ENCODE data around the gene HSDL2. TPM values are rescaled to one million over a fixed set of nuclear protein-coding genes. Genes with fewer than 3 reads are reported as not detected.

Gene HSDL2
- total RNA-seq, 1 experiment from 2014 or later = 60.6 TPM

GRCh38 chr9:112447283-112447761, 67.4 kb downstream of the HSDL2 start:
- H3K27ac ChIP-seq = no peak overlapping the region
- no peaks in the 10 kb centered on the region for H3K79me2 ChIP-seq (ENCODE audit: low read depth)
- H3K27me3 ChIP-seq (ENCODE audit: insufficient read depth, low read depth) = no peaks in the 10 kb centered on the region
- H3F3A ChIP-seq (ENCODE audit: insufficient read depth, low read depth) = 0 out of 2 replicates have a peak, but pooled peaks cover 7% of the 10 kb centered on the region
- BruUV-seq (replicated peaks) = no TSS peak
- POLR2A ChIA-PET (ENCODE audit: unreplicated experiment) = no interaction called here
- TF ChIP-seq CTCF (conservative IDR thresholded peaks at IDR 0.05) (no peak), EZH2 (IDR thresholded peaks at IDR 0.05; ENCODE audit: low read depth) (no peak)
- DNase-seq = no peak
- intact Hi-C loops (cut with micrococcal nuclease; ENCODE audit: unreplicated experiment) = loop anchor here (10.0 kb wide), 1 partner anchor 347 kb away; no protein-coding TSS in a partner anchor
- H2AFZ ChIP-seq = no peak overlapping the region
- H3K36me3 ChIP-seq (ENCODE audit: low read depth) = 0 out of 2 replicates have a peak, but pooled peaks cover 3% of the 10 kb centered on the region
- no peaks in the 10 kb centered on the region for H3K4me1 ChIP-seq (replicated peaks; ENCODE audit: insufficient read depth)
- no peak overlapping the region for H3K4me2 ChIP-seq
- no peaks in the 10 kb centered on the region for H3K9me3 ChIP-seq (ENCODE audit: insufficient read depth, low read depth)
- H3K4me3 ChIP-seq = no peak overlapping the region
- H3K9me2 ChIP-seq (ENCODE audit: insufficient read depth) = no peaks in the 10 kb centered on the region
- H4K20me1 ChIP-seq (ENCODE audit: insufficient read depth) = no peaks in the 10 kb centered on the region
- CTCF ChIA-PET = no interaction called here

GRCh38 chr9:112462855-112463254, 82.9 kb downstream of the HSDL2 start:
- H3K27ac ChIP-seq = no peak overlapping the region
- no peaks in the 10 kb centered on the region for H4K20me1 ChIP-seq (ENCODE audit: insufficient read depth)
- no peaks in the 10 kb centered on the region for H3K9me2 ChIP-seq (ENCODE audit: insufficient read depth)
- no peak for TF ChIP-seq EZH2 (IDR thresholded peaks at IDR 0.05; ENCODE audit: low read depth)
- ChIA-PET POLR2A (ENCODE audit: unreplicated experiment) (no interaction called here), CTCF (interaction anchor here (0.6 kb wide), 1 partner anchor 11 kb away, joined by 4 read pairs; no protein-coding TSS in a partner anchor)
- 0 out of 2 replicates have a peak, but pooled peaks cover 7% of the 10 kb centered on the region for H3K36me3 ChIP-seq (ENCODE audit: low read depth)
- DNase-seq = no peak
- H3K9me3 ChIP-seq (ENCODE audit: insufficient read depth, low read depth) = no peaks in the 10 kb centered on the region; the same call in 1 of the 2 replicates
- intact Hi-C loops (cut with micrococcal nuclease; ENCODE audit: unreplicated experiment) = loop anchor here (10.0 kb wide), 1 partner anchor 442 kb away; no protein-coding TSS in a partner anchor
- no peaks in the 10 kb centered on the region for H3K79me2 ChIP-seq (ENCODE audit: low read depth)
- H3K4me1 ChIP-seq (replicated peaks; ENCODE audit: insufficient read depth) = no peaks in the 10 kb centered on the region
- BruUV-seq (replicated peaks) = no TSS peak
- no peaks in the 10 kb centered on the region for H3K27me3 ChIP-seq (ENCODE audit: insufficient read depth, low read depth)
- no peak overlapping the region for H3K4me2 ChIP-seq
- no peaks in the 10 kb centered on the region; the same call in 1 of the 2 replicates for H3F3A ChIP-seq (ENCODE audit: insufficient read depth, low read depth)
- no peak overlapping the region for H2AFZ ChIP-seq
- H3K4me3 ChIP-seq = no peak overlapping the region

- Histone ChIP-seq H3K4me3 (no peak overlapping the region), H3K27me3 (ENCODE audit: insufficient read depth, low read depth) (no peaks in the 10 kb centered on the region), H2AFZ (no peak overlapping the region), H3K4me1 (replicated peaks; ENCODE audit: insufficient read depth) (no peaks in the 10 kb centered on the region), H3K9me3 (ENCODE audit: insufficient read depth, low read depth) (no peaks in the 10 kb centered on the region; the same call in 1 of the 2 replicates), H3K27ac (no peak overlapping the region), H3K9me2 (ENCODE audit: insufficient read depth) (no peaks in the 10 kb centered on the region), H4K20me1 (ENCODE audit: insufficient read depth) (no peaks in the 10 kb centered on the region), H3K79me2 (ENCODE audit: low read depth) (no peaks in the 10 kb centered on the region), H3K36me3 (ENCODE audit: low read depth) (0 out of 2 replicates have a peak, but pooled peaks cover 7% of the 10 kb centered on the region), H3F3A (ENCODE audit: insufficient read depth, low read depth) (no peaks in the 10 kb centered on the region), H3K4me2 (no peak overlapping the region)
- ChIA-PET POLR2A (ENCODE audit: unreplicated experiment) (no interaction called here), CTCF (no interaction called here)
- no peak for DNase-seq
- no peak for TF ChIP-seq EZH2 (IDR thresholded peaks at IDR 0.05; ENCODE audit: low read depth)
- TF ChIP-seq CTCF (conservative IDR thresholded peaks at IDR 0.05) = no peak
- no TSS peak for BruUV-seq (replicated peaks)
- intact Hi-C loops (cut with micrococcal nuclease; ENCODE audit: unreplicated experiment) = loop anchor here (10.0 kb wide), 1 partner anchor 439 kb away; no protein-coding TSS in a partner anchor
These were observed 85.4 kb downstream of the HSDL2 start for GRCh38 chr9:112465352-112465751.

- no peak overlapping the region for H2AFZ ChIP-seq
- H3K4me3 ChIP-seq = no peak overlapping the region
- H3K4me1 ChIP-seq (replicated peaks; ENCODE audit: insufficient read depth) = no peaks in the 10 kb centered on the region
- no peak overlapping the region for H3K4me2 ChIP-seq
- H4K20me1 ChIP-seq (ENCODE audit: insufficient read depth) = no peaks in the 10 kb centered on the region
- no peaks in the 10 kb centered on the region for H3K27me3 ChIP-seq (ENCODE audit: insufficient read depth, low read depth)
- H3K79me2 ChIP-seq (ENCODE audit: low read depth) = no peaks in the 10 kb centered on the region
- DNase-seq = no peak
- BruUV-seq (replicated peaks) = no TSS peak
- H3K9me2 ChIP-seq (ENCODE audit: insufficient read depth) = no peaks in the 10 kb centered on the region
- H3K9me3 ChIP-seq (ENCODE audit: insufficient read depth, low read depth) = no peaks in the 10 kb centered on the region
- no peak overlapping the region for H3K27ac ChIP-seq
- TF ChIP-seq EZH2 (IDR thresholded peaks at IDR 0.05; ENCODE audit: low read depth) (no peak), CTCF (conservative IDR thresholded peaks at IDR 0.05) (no peak)
- no peaks in the 10 kb centered on the region; the same call in 1 of the 2 replicates for H3F3A ChIP-seq (ENCODE audit: insufficient read depth, low read depth)
- ChIA-PET POLR2A (ENCODE audit: unreplicated experiment) (no interaction called here), CTCF (no interaction called here)
- intact Hi-C loops (cut with micrococcal nuclease; ENCODE audit: unreplicated experiment) = no loop called here
- H3K36me3 ChIP-seq (ENCODE audit: low read depth) = peaks cover 9% of the 10 kb centered on the region
These were observed 93.1 kb downstream of the HSDL2 start for GRCh38 chr9:112472996-112473395.

Data from PC-9 (cell line).